Chondrocyte (in vitro differentiated cells): ENCODE data around the gene FAM131C. TPM values are rescaled to one million over a fixed set of nuclear protein-coding genes. Genes with fewer than 3 reads are reported as not detected.

ENCODE experiments used
- DNase-seq: peaks from one replicate; pipeline ENCODE4 v3.0.0; 2021; ENCODE audit warnings: mixed read lengths, low spot score
- H3K27ac Mint-ChIP-seq: one replicate; pipeline ENCODE4 v1.8.0; 2021; ENCODE audit warnings: mild to moderate bottlenecking, moderate library complexity, mixed read lengths; ENCODE audit not compliant: unreplicated experiment
- H3K27me3 Mint-ChIP-seq: 2 replicates; pipeline ENCODE4 v1.8.0; 2021; ENCODE audit warnings: low read depth, mixed read lengths
- H3K36me3 Mint-ChIP-seq: 2 replicates; pipeline ENCODE4 v1.8.0; 2021; ENCODE audit warnings: low read depth, mixed read lengths
- H3K4me1 Mint-ChIP-seq: 2 replicates; pipeline ENCODE4 v1.8.0; 2021; ENCODE audit warnings: low read depth, mild to moderate bottlenecking, mixed read lengths
- H3K4me3 Mint-ChIP-seq: one replicate; pipeline ENCODE4 v1.8.0; 2021; ENCODE audit warnings: mild to moderate bottlenecking, moderate library complexity, mixed read lengths; ENCODE audit not compliant: unreplicated experiment
- H3K9me3 Mint-ChIP-seq: 2 replicates; pipeline ENCODE4 v1.8.0; 2021; ENCODE audit warnings: low read depth, mixed read lengths
- CTCF ChIP-seq: fragments of 200-600 bp; sonication (generic); IDR thresholded peaks from 2 replicates; pipeline ENCODE4 v1.5.0; 2021; ENCODE audit warnings: antibody characterized with exemption, mild to moderate bottlenecking, moderate library complexity
- long read RNA-seq: library from polyadenylated mRNA; stranded (forward); transcript quantifications from one replicate; pipeline ENCODE4 v2.0.0, GENCODE V29; 2021
- total RNA-seq: library from RNA; stranded (reverse); gene quantifications from 3 replicates; pipeline ENCODE4 v1.2.1, GENCODE V29; 2021

Gene FAM131C
- total RNA-seq: 0.24 to 0.72 TPM (median 0.70 TPM) in 3 replicates
- long read RNA-seq, partial matches to known transcripts: 1 of 5 reads
- long read RNA-seq, other reads (novel, unspliced or antisense): 1 of 5 reads

GRCh38 chr1:16073490-16074119 is at the start of gene FAM131C:
Gene FAM131C (minus strand): TSS chr1:16073651. CDS start chr1:16073442, 209 bp downstream.
- Mint-ChIP-seq H3K27ac (no peak within 1 kb of the TSS), H3K36me3 (no peaks in the 10 kb centered on the region), H3K4me1 (peaks cover 19% of the 10 kb centered on the region), H3K4me3 (peak within 1 kb of the TSS; percentile 66), H3K9me3 (no peaks in the 10 kb centered on the region), H3K27me3 (no peaks in the 10 kb centered on the region)
- peak; percentile 70 for TF ChIP-seq CTCF
- DNase-seq: no peak

- no peaks in the 10 kb centered on the region for H3K27me3 Mint-ChIP-seq
- no peak overlapping the region for H3K27ac Mint-ChIP-seq
- no peak for DNase-seq
These were observed 49.5 kb upstream of the FAM131C start for GRCh38 chr1:16122916-16123315.

GRCh38 chr1:16122350-16122881 is 49.0 kb upstream of the FAM131C start:
- DNase-seq: peak; percentile 72
- Mint-ChIP-seq H3K4me3 (no peak overlapping the region), H3K27me3 (no peaks in the 10 kb centered on the region), H3K27ac (no peak overlapping the region), H3K36me3 (peaks cover 23% of the 10 kb centered on the region), H3K9me3 (no peaks in the 10 kb centered on the region), H3K4me1 (peaks cover 16% of the 10 kb centered on the region)
- TF ChIP-seq CTCF: no peak

More at GRCh38 chr1:16122916-16123315, 49.5 kb upstream of the FAM131C start:
- no peaks in the 10 kb centered on the region for H3K9me3 Mint-ChIP-seq
- H3K36me3 Mint-ChIP-seq: peaks cover 25% of the 10 kb centered on the region
- H3K4me1 Mint-ChIP-seq: peaks cover 16% of the 10 kb centered on the region
- no peak for TF ChIP-seq CTCF
- no peak overlapping the region for H3K4me3 Mint-ChIP-seq

GRCh38 chr1:16120940-16121410 is 47.5 kb upstream of the FAM131C start:
- Mint-ChIP-seq H3K27ac (no peak overlapping the region), H3K4me1 (peaks cover 16% of the 10 kb centered on the region), H3K9me3 (no peaks in the 10 kb centered on the region), H3K36me3 (peaks cover 14% of the 10 kb centered on the region), H3K27me3 (no peaks in the 10 kb centered on the region), H3K4me3 (no peak overlapping the region)
- no peak for TF ChIP-seq CTCF
- peak; percentile 42 for DNase-seq

- Mint-ChIP-seq H3K36me3 (peaks cover 10% of the 10 kb centered on the region), H3K4me3 (no peak overlapping the region), H3K4me1 (peaks cover 16% of the 10 kb centered on the region), H3K27me3 (no peaks in the 10 kb centered on the region), H3K9me3 (no peaks in the 10 kb centered on the region), H3K27ac (no peak overlapping the region)
- DNase-seq: no peak
- TF ChIP-seq CTCF: no peak
These were observed 47.0 kb upstream of the FAM131C start for GRCh38 chr1:16120407-16120806.
